ENCODE measurements around the gene SIRPA. TPM values are rescaled to one million over a fixed set of nuclear protein-coding genes. Genes with fewer than 3 reads are reported as not detected.

The SIRPA gene
- total and polyA plus RNA-seq, 10 of the 15 experiments (the other 5 are each of a cell fraction or from before 2014, with no cell fraction given), result 1.7 to 13.2 (median 5.0) TPM

- no peak for TF ChIP-seq RELB (IDR thresholded peaks at IDR 0.05; ENCODE audit: low read depth)
Measured at GRCh38 chr20:1937316-1937976, 42.2 kb downstream of the SIRPA start (continued).

GRCh38 chr20:1938464-1939269 lies 43.5 kb downstream of the SIRPA start:
- H3K9ac ChIP-seq (ENCODE audit: control insufficient read depth, insufficient read depth, low read length), result no peak overlapping the region
- no TSS peak for BruUV-seq (replicated peaks)
- ChIA-PET CTCF (interaction anchor here (1.7 kb wide), 1 partner anchor 26 kb away, joined by 5 read pairs; no protein-coding TSS in a partner anchor), SMC1A (ENCODE audit: uncharacterized antibody, unreplicated experiment) (no interaction called here), RAD21 (ENCODE audit: unreplicated experiment) (no interaction called here), POLR2A (interaction anchor here (0.6 kb wide), 1 partner anchor 40 kb away, joined by 3 read pairs; no protein-coding TSS in a partner anchor)
- H4K20me1 ChIP-seq (ENCODE audit: control insufficient read depth, insufficient read depth), result no peaks in the 10 kb centered on the region
- in situ Hi-C loops (cut with MboI) (no loop called here), intact Hi-C loops (cut with micrococcal nuclease; ENCODE audit: unreplicated experiment) (no loop called here)
- no peaks in the 10 kb centered on the region; a peak in 2 of 4 replicates for H3K27me3 ChIP-seq (replicated peaks in 1 of 2; ENCODE audit: control insufficient read depth in 2 of 2, insufficient read depth in 2 of 2, low read length in 1 of 2)
- FAIRE-seq, result no peak
- no peak overlapping the region for H2AFZ ChIP-seq (ENCODE audit: control insufficient read depth, low read depth, low read length)
- H3K36me3 ChIP-seq (ENCODE audit: control insufficient read depth in 2 of 2, insufficient read depth in 2 of 2, low read length in 1 of 2), result no peaks in the 10 kb centered on the region
- H3K9me3 ChIP-seq (replicated peaks; ENCODE audit: control insufficient read depth, insufficient read depth, low read length), result no peaks in the 10 kb centered on the region
- H3K4me2 ChIP-seq (ENCODE audit: control insufficient read depth, insufficient read depth), result no peak overlapping the region
- no peak overlapping the region for H3K27ac ChIP-seq (ENCODE audit: control insufficient read depth, insufficient read depth)
- no peak for TF ChIP-seq PAX8 (IDR thresholded peaks at IDR 0.05)
- TF ChIP-seq E2F8 (IDR thresholded peaks at IDR 0.05; ENCODE audit: low read depth, partially characterized antibody), result no peak
- no peak for TF ChIP-seq MTA3 (IDR thresholded peaks at IDR 0.05; ENCODE audit: borderline replicate concordance, low read length)
- TF ChIP-seq HSF1 (IDR thresholded peaks at IDR 0.05; ENCODE audit: low read depth, low read length), result no peak
- no peak for TF ChIP-seq PKNOX1 (IDR thresholded peaks at IDR 0.05)
- TF ChIP-seq SKIL (IDR thresholded peaks at IDR 0.05; ENCODE audit: low read depth, poor library complexity, severe bottlenecking), result no peak
- TF ChIP-seq SP1 (IDR thresholded peaks at IDR 0.05; ENCODE audit: low read depth, low read length), result no peak
- no peak for TF ChIP-seq TCF7 (IDR thresholded peaks at IDR 0.05; ENCODE audit: borderline replicate concordance)
- TF ChIP-seq HDAC6 (IDR thresholded peaks at IDR 0.05; ENCODE audit: unreplicated experiment), result no peak
- TF ChIP-seq GATAD2B (conservative IDR thresholded peaks at IDR 0.05; ENCODE audit: low read depth), result no peak
- H3K4me1 ChIP-seq (ENCODE audit: control insufficient read depth, insufficient read depth, low read length), result no peaks in the 10 kb centered on the region
- H3K79me2 ChIP-seq (ENCODE audit: control insufficient read depth, insufficient read depth, low read length), result no peaks in the 10 kb centered on the region
- DNase-seq (ENCODE audit: low read depth, low spot score), result no peak
- WGBS (ENCODE audit: insufficient coverage, insufficient replicate concordance, low lambda C conversion rate, missing lambda C conversion rate), result 35% methylated on average over 14 of the region's 14 CpGs
- no peak overlapping the region for H3K4me3 ChIP-seq
- no peak for ATAC-seq

All from GM12878 (cell line).